Thymus (tissue), 11 donors: ENCODE data around the gene USH2A. TPM values are rescaled to one million over a fixed set of nuclear protein-coding genes. Genes with fewer than 3 reads are reported as not detected.

ENCODE experiments used
- DNase-seq, 9 donors: peaks; one replicate each; pipeline ENCODE4 v3.0.0-alpha.2; 2013; ENCODE audit warnings: low spot score in 9 of 9, low read depth in 6 of 9, missing footprints in 1 of 9
- H3K27ac ChIP-seq, 2 donors: one replicate each; pipeline ENCODE4 v1.5.1; 2013; ENCODE audit warnings: control low read depth in 1 of 2, low read depth in 1 of 2, low read length in 1 of 2, mild to moderate bottlenecking in 1 of 2, moderate library complexity in 1 of 2
- H3K27me3 ChIP-seq, 2 donors: one replicate each; pipeline ENCODE4 v1.5.1; 2013; ENCODE audit warnings: low read length in 1 of 2; ENCODE audit not compliant: control insufficient read depth in 2 of 2, insufficient read depth in 1 of 2
- H3K36me3 ChIP-seq, 2 donors: one replicate each; pipeline ENCODE4 v1.5.1; 2013; ENCODE audit warnings: low read length in 1 of 2, mild to moderate bottlenecking in 1 of 2, moderate library complexity in 1 of 2; ENCODE audit not compliant: control insufficient read depth in 2 of 2, insufficient read depth in 2 of 2
- H3K4me1 ChIP-seq, 2 donors: one replicate each; pipeline ENCODE4 v1.5.1; 2013; ENCODE audit warnings: low read length in 2 of 2; ENCODE audit not compliant: control insufficient read depth in 2 of 2, insufficient read depth in 2 of 2
- H3K4me3 ChIP-seq, 2 donors: one replicate each; pipeline ENCODE4 v1.5.1; 2013; ENCODE audit warnings: low read length in 2 of 2, control low read depth in 1 of 2, mild to moderate bottlenecking in 1 of 2
- H3K9me3 ChIP-seq, 2 donors: one replicate each; pipeline ENCODE4 v1.5.1; 2013; ENCODE audit warnings: low read length in 1 of 2, mild to moderate bottlenecking in 1 of 2; ENCODE audit not compliant: control insufficient read depth in 2 of 2, insufficient read depth in 1 of 2
- WGBS: extraction: QIAGEN DNeasy Blood & Tissue Kit; methylation state at CpG from one replicate; pipeline ENCODE4 v1.1.7; 2013; 5-methylcytosine and 5-hydroxymethylcytosine counted together
- polyA plus RNA-seq: library from polyadenylated mRNA; stranded (reverse); fragments of 200-250 nt; gene quantifications from one replicate; pipeline ENCODE4 v1.2.3, GENCODE V29; 2013
- total RNA-seq: library from RNA; stranded (reverse); fragments of 120-200 nt; gene quantifications from one replicate; pipeline ENCODE4 v1.2.4, GENCODE V29; 2013
- donor health status: healthy.

The USH2A gene
- total and polyA plus RNA-seq, 2 donors = 0.09 to 0.14 TPM

DNA sequence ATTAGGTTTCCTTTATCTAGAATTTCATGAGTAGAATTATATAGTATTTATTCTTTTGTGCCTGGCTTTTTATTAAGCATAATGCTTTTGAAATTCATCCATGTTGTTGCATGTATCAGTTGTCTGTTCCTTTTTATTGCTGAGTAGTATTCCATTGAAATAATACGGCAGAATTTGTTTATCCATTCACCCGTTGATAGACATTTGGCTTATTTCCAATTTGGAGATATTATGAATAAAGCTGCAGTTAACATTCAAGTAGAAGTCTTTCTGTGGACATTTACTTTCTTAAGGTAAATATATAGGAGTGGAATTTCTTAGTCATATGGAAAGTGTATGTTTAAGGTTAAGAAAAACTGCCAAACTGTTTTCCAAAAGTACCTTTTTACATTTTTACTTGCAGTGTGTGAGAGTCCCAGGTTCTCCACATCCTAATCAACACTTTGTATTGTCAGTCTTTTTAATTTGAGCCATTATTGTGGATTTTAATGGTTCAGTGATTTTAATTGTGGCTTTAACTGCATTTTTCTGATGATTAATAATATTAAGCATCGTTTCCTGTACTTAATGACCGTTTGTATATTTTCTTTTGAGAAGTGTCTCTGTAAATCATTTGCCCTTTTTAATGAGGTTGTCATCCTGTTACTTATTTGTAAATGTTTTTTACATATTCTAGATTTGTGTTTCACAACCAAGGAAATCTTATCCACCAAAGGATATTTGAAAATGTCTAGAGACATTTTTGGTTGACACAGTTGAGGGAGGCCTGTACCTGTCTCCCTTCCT lies 833.4 kb downstream of the USH2A start:
- Histone ChIP-seq H3K27me3 (no peaks in the 10 kb centered on the region), H3K4me3 (no peak overlapping the region), H3K4me1 (no peaks in the 10 kb centered on the region), H3K27ac (no peak overlapping the region), H3K9me3 (no peaks in the 10 kb centered on the region), H3K36me3 (no peaks in the 10 kb centered on the region)
- 97% methylated on average over 4 of the region's 4 CpGs for WGBS
- DNase-seq = no peak

DNA sequence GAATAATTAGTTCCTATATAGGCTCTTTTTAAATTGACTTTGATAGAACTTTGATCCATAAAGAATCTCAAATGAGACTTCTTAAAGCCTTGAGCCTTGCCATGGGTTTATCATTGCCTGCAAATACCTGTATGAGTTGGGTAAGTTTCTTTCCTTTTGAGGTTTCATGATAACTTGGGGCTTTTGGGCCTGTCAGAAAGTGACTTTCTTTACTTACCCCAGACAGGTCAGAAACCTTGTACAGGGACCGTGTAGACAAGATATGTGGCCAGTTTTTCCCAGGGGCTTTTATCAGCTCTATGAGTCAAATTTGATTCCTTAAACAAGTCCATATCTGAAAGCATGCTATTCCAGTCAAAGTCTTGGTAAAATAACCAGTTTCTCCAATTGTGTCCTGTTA lies 838.9 kb downstream of the USH2A start:
- Histone ChIP-seq H3K27ac (no peak overlapping the region), H3K27me3 (no peaks in the 10 kb centered on the region), H3K36me3 (peaks cover 0 to 3% of the 10 kb centered on the region in 2 donors), H3K4me1 (no peaks in the 10 kb centered on the region), H3K9me3 (no peaks in the 10 kb centered on the region), H3K4me3 (no peak overlapping the region)
- DNase-seq = no peak
- 93% methylated on average over 1 of the region's 1 CpG for WGBS

DNA sequence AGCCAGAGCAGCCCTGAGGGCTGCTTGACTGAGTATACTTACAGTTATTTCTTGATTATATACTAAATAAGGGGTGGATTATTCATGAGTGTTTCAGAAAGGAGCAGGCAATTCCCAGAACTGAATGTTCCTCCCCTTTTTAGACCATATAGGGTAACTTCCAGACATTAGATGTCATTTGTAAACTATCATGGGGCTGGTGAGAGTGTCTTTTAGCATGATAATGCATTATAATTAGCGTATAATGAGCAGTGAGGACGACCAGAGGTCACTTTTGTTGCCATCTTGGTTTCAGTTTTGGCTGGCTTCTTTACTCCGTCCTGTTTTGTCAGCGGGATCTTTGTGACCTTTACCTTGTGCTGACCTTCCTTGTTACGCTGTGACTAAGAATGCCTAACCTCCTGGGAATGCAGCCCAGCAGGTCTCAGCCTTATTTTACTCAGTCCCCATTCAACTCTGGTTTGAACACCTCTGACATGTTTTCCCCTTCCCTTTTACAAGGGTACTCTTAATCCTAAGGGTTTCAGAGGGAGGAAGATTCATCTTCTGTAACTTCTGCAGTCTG lies 840.0 kb downstream of the USH2A start:
- Histone ChIP-seq H3K27ac (no peak overlapping the region), H3K9me3 (no peaks in the 10 kb centered on the region), H3K4me3 (no peak overlapping the region), H3K27me3 (no peaks in the 10 kb centered on the region), H3K36me3 (peaks cover 0 to 7% of the 10 kb centered on the region in 2 donors), H3K4me1 (no peaks in the 10 kb centered on the region)
- 96% methylated on average over 5 of the region's 5 CpGs for WGBS
- DNase-seq = no peak

DNA sequence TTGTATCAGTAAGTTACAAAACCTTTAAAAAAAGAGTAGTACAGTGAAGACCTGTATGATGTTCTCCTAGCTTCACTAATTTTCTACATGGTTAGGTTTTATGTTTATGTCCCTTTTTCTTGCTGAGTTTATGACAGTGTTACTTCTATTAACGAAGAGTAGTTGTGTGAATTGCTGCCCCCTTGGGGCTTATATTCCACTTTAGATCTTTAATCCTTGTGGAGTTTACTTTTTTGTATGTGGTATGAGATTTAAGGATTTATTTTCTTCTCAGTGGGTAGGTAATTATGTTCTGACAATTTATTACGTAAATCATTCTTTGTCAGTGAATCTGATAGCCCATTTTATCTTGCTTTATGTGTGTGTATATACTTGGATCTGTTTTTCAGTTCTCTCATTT lies 841.4 kb downstream of the USH2A start:
- Histone ChIP-seq H3K36me3 (peaks cover 0 to 10% of the 10 kb centered on the region in 2 donors), H3K4me1 (no peaks in the 10 kb centered on the region), H3K27ac (no peak overlapping the region), H3K27me3 (no peaks in the 10 kb centered on the region), H3K4me3 (no peak overlapping the region), H3K9me3 (no peaks in the 10 kb centered on the region)
- 98% methylated on average over 2 of the region's 2 CpGs for WGBS
- no peak for DNase-seq
